PFSK-1 (cell line): ENCODE results near the gene BACE2.

ENCODE experiments used
- FOXP2 ChIP-seq: optimal IDR thresholded peaks from 2 replicates; pipeline ENCODE3; 2011; ENCODE audit warnings: borderline replicate concordance, control low read depth, inconsistent platforms; ENCODE audit not compliant: insufficient read depth; ENCODE audit errors: extremely low read length, extremely low read depth
- POLR2AphosphoS5 ChIP-seq: IDR thresholded peaks from 2 replicates; pipeline ENCODE4 v1.6.1; 2012; ENCODE audit warnings: low read depth, mild to moderate bottlenecking, control low read depth, low read length, moderate library complexity
- REST ChIP-seq, 2 experiments: IDR thresholded peaks; 2 replicates each; pipeline versions ENCODE4 v1.6.1 to v1.8.0; 2011 to 2012; ENCODE audit warnings: low read depth in 2 of 2, low read length in 2 of 2, control low read depth in 1 of 2, inconsistent platforms in 1 of 2, mild to moderate bottlenecking in 1 of 2, moderate library complexity in 1 of 2; ENCODE audit not compliant: insufficient read depth in 1 of 2
- SIN3A ChIP-seq: IDR thresholded peaks from 2 replicates; pipeline ENCODE4 v1.6.1; 2012; ENCODE audit warnings: mild to moderate bottlenecking, low read length, moderate library complexity, borderline replicate concordance; ENCODE audit not compliant: insufficient read depth
- TAF1 ChIP-seq: IDR thresholded peaks from 2 replicates; pipeline ENCODE4 v1.6.1; 2012; ENCODE audit warnings: low read length, control low read depth, borderline replicate concordance; ENCODE audit not compliant: insufficient read depth

BACE2 gene

DNA sequence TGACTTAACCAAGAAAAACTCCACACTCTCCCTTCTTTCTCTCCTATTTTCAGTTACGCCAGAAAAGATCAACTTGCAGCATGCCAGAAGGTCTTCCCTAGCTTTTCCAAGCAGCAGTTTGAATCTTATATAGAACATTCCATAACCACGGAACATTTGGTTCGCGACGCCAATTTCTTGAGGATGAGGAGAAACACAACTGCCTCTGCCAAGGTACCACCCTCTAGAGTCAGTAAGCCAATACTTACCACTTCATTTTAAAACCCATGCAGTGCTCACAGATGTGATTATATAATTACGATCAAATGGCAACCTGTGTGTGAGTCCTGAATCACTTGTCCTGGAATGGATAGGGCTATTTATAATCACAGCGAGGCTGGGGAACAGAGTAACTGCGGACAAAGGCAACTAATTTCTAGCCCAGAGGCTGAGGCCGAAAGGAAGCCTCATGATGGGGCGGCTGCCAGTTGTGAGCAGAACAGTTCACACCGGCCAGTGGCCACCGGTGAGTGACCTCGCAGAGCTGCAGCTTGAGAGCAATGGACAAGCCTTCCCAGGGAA, 43.2 kb upstream of the BACE2 start:
- TF ChIP-seq POLR2AphosphoS5 = no peak
- TF ChIP-seq SIN3A = no peak
- TF ChIP-seq REST (IDR thresholded peaks at IDR 0.05; ENCODE audit: insufficient read depth in 1 of 2, low read depth in 2 of 2, low read length in 2 of 2) = no peak
- no peak for TF ChIP-seq TAF1
- TF ChIP-seq FOXP2 = no peak

DNA sequence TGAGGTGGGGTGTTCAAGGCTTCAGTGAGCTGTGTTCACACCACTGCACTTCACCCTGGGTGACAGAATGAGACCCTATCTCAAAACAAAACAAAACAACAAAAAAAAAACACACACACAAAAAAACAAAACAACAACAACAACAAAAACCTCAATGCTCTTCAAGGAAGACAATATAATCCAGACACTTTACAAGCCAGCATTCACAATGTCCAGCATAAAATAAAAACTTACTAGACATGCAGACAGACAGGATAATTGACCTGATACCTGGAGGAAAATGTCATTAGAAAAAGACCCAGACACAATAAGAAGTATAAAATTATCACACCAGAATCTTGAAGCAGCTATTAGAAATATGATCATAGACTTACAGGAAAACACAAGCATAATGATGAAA, 39.0 kb upstream of the BACE2 start:
- TF ChIP-seq FOXP2 (no peak), POLR2AphosphoS5 (no peak), TAF1 (no peak), REST (IDR thresholded peaks at IDR 0.05; ENCODE audit: insufficient read depth in 1 of 2, low read depth in 2 of 2, low read length in 2 of 2) (no peak), SIN3A (no peak)

GRCh38 chr21:41130883-41131282, 37.1 kb upstream of the BACE2 start:
- TF ChIP-seq TAF1 (no peak), FOXP2 (no peak), SIN3A (no peak), REST (IDR thresholded peaks at IDR 0.05; ENCODE audit: insufficient read depth in 1 of 2, low read depth in 2 of 2, low read length in 2 of 2) (no peak), POLR2AphosphoS5 (no peak)

- TF ChIP-seq FOXP2 = no peak
- no peak for TF ChIP-seq TAF1
- TF ChIP-seq REST (IDR thresholded peaks at IDR 0.05; ENCODE audit: insufficient read depth in 1 of 2, low read depth in 2 of 2, low read length in 2 of 2) = no peak
- no peak for TF ChIP-seq POLR2AphosphoS5
Measured at GRCh38 chr21:41133874-41134522, 34.0 kb upstream of the BACE2 start.
